HG03280 (cell line): Measurements from ENCODE around the gene SULT1A2.
"Not testable (repeated sequence)": the region's sequence is repeated elsewhere in the genome, so short reads cannot be mapped to it uniquely, and the experiment has no call there.

Source experiments
- ATAC-seq: cut with Tn5 transposase; IDR thresholded peaks from one replicate; pipeline ENCODE4 v1.9.1; 2021; ENCODE audit warnings: mild to moderate bottlenecking, moderate library complexity; ENCODE audit not compliant: unreplicated experiment

The SULT1A2 gene

GRCh38 chr16:28592511-28592910 is 4.3 kb downstream of the SULT1A2 start:
- ATAC-seq = no peak

GRCh38 chr16:28591355-28591754 is 5.5 kb downstream of the SULT1A2 start:
- no peak for ATAC-seq

GRCh38 chr16:28590384-28591340 is 6.2 kb downstream of the SULT1A2 start:
- ATAC-seq = no peak

DNA sequence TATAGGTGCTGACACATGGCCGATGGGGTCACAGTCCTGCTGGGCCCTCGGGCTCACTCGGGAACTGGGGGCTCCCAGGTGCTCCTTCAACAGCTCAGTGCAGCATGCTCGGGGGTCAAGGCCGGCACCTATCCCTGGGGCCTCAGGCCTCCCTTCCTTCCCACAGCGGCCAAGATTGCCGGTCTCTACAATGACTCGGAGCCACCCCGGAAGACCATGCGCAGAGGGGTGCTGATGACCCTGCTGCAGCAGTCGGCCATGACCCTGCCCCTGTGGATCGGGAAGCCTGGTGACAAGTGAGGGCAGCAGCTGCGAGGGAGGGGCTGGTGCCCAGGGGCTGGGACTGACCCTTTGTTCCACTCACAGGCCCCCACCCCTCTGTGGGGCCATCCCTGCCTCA is 6.9 kb downstream of the SULT1A2 start:
- ATAC-seq = no peak

GRCh38 chr16:28589069-28589468 is 7.8 kb downstream of the SULT1A2 start:
- no peak for ATAC-seq

- no peak for ATAC-seq
These were observed 9.5 kb downstream of the SULT1A2 start for GRCh38 chr16:28587386-28587785.

- no peak for ATAC-seq
These were observed 10.4 kb downstream of the SULT1A2 start for GRCh38 chr16:28586466-28586865.

DNA sequence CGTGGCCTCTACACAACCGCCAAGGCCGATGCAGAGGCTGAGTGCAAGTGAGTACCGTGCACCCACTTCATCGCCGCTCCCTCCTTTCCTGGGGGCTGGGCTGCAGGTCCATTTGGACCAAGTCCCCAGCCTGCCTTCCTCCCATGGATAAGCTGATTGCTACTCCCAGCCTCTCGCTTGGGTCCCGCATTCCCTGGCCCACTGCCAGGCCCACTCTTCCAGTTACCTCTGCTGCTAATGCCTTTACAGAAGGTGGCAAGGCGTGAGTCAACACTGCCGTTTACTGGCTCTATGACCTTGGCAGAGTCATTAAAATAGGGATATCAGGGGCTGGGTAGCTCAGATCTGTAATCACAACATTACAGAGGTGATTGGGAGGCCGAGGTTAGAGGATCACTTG is 11.2 kb downstream of the SULT1A2 start:
- ATAC-seq = no peak

GRCh38 chr16:28580726-28581315 is 16.0 kb downstream of the SULT1A2 start:
- ATAC-seq = no peak

- ATAC-seq = no peak
These were observed 21.3 kb downstream of the SULT1A2 start for GRCh38 chr16:28575446-28576109.

GRCh38 chr16:28574925-28575324 is 21.9 kb downstream of the SULT1A2 start:
- ATAC-seq = no peak

DNA sequence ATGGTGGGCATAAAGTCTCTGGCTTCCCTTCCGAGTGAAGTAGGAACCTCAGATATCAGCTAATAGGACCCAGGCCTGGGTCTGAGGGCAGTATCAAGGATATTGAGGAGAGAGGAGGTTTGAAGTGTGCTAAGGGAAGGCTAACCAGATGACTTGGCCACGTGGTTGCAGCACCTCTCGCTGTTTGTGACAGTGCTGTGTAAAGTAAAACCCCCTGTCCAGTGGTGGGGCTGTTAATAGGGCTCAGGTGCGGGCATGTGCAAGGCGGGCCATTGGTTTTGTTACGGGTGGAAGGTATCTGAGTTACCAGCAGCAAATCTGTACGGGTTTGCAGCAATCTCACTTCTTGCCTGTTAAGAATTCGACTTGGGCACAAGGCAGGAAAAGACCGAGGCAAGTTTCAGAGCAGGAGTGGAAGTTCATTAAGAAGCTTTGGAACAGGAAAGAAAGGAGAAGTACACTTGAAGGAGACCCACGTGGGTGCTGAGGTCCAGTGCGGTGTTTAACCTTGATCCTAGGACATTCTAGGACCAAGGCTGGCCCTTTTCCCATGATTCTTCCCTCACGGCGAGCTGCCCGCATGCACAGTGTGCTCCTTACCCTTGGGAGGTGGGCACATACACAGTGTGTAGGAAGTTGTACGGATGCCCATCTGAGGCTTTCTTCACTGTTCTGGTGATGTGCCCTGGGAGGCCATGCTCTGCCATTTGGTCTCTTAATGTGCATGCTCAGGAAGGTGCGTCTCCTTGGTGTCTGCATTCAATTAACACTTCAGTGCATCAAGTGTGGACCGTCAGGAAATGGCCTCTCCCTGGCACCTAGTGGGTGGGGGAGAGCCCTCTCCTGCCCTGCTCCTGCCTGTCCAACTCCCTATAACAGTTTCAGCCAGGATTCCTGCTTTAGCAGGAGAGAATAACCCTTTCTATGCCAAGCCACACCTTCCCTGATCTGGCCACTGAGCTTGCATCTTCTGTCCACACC is 22.8 kb downstream of the SULT1A2 start:
- ATAC-seq = no peak

- no peak for ATAC-seq
These were observed 23.9 kb downstream of the SULT1A2 start for GRCh38 chr16:28572696-28573510.

DNA sequence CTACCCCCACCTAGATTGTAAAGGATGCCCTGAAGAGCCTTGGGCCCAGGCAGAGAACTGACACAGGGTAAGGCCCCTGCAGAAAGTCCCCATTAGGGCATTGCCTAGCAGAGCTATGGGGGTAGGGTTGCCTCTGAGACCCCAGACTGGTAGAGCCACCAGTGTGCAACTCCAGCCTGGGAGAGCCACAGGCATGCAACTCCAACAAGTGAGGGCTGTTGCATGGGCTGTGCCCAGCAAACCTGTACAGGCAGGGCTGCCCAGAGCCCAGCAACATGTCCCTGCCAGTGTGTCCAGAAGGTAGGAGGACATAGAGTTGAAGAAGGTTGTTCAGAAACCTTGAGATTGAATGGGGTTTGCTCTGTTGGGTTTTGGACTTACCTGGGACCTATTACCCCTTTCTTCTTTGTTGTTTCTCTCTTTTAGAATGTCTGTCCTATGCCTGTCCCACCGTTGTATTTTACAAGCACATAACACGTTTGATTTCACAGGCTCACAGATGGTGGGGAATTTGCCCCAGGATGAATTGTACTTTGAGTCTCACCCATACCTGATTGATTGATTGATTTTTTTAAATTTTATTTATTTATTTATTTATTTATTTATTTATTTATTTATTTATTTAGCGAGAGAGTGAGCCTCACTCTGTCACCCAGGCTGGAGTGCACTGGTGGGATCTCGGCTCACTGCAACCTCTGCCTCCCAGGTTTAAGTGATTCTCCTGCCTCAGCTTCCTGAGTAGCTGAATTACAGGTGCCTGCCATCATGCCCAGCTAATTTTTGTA is 26.7 kb downstream of the SULT1A2 start:
- no peak for ATAC-seq

DNA sequence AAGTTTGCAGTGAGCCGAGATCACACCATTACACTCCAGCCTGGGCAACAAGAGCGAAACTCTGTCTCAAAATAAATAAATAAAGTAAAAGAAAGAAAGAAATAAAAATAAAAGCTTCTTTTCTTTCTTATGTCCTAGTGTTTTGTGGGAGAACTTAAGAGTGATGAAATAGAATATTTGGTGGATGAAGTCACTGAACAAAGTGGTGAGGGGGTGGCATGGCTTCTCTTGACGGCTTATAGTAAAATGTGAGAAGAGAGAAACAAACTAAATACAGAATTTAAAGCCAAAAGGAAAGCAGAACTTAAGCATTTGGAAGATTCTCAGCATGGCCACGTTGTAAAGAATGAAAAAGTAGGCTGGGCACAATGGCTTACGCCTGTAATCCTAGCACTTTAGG is 27.8 kb downstream of the SULT1A2 start:
- no peak for ATAC-seq

DNA sequence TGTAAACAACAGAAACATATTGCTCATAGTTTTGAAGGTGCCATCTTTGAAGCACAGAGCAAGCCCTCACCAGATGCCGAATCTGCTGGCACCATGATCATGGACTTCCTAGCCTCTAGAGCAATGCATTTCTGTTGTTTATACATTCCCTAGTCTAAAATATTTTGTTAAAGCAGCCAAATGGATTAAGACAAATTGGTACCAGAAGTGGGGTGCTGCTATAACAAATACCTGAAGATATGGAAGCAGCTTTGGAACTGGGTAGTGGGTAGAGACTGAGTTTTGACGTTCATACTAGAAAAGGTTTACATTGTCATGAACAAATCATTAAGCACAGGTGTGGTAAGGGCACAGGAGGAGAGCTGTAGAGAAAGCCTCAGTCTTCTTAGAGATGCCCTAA is 29.6 kb downstream of the SULT1A2 start:
- ATAC-seq = no peak

DNA sequence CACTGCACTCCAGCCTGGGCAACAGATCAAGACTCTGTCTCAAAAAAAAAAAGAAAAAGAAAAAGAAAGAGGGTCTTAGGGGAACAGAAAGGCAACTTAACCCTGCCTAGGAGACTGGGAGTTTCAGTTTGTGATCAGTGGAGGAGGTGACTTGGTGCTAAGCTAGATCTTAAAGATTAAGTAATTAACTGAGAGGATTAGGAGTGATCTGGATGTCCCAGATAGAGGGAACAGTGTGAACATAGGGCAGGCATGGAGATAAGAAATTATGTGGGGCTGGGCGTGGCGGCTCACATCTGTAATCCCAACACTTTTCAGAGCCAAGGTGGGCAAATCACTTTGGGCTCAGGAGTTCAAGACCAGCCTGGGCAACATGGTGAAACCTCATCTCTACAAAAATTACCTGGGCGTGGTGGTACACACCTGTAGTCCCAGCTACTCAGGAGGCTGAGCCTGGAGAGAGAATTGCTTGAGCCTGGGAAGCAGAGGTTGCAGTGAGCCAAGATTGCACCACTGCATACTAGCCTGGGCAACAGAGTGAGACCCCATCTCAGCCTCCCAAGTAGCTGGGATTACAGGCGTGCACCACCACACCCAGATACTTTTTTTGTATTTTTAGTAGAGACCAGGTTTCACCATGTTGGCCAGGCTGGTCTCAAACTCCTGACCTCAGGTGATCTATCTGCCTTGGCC is 30.5 kb downstream of the SULT1A2 start:
- not testable (repeated sequence) for ATAC-seq

DNA sequence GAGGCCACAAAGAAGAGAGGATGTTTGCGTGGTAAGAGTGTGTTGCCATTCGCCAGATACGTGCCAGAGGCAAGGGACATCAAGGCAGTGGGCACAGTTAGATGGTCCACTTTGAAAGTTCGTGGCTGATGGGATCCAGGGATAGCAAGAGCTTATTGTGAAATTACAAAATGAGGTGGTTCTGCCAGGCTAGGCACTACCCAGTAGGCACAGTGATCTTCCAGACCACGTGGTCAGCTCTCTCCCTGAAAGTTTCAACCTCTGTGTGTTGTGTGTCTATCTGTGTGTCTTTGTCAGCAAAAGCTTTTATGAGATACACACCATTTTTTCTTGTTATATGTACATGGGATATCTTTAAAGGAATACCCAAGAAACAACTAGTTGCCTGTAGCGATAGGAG is 33.6 kb downstream of the SULT1A2 start:
- no peak for ATAC-seq
